Suppressor macrophage (primary cell): ENCODE results near the gene SLC35A5.

ENCODE experiments used
- DNase-seq, 4 experiments: peaks; one replicate each; pipeline ENCODE4 v3.0.0-alpha.2; 2020 to 2022

The SLC35A5 gene

GRCh38 chr3:112627419-112627818 is 65.6 kb downstream of the SLC35A5 start:
- DNase-seq = no peak

GRCh38 chr3:112627919-112628466 is 66.1 kb downstream of the SLC35A5 start:
- no peak for DNase-seq

GRCh38 chr3:112629425-112629824 is 67.6 kb downstream of the SLC35A5 start:
- peak in 3 of 4 experiments; percentile 39 to 50 (median 49) for DNase-seq

GRCh38 chr3:112631257-112631656 is 69.4 kb downstream of the SLC35A5 start:
- DNase-seq = no peak

- no peak for DNase-seq
These were observed 70.8 kb downstream of the SLC35A5 start for GRCh38 chr3:112632596-112632995.

- DNase-seq = peak in 3 of 4 experiments; percentile 21 to 61 (median 54)
These were observed 71.3 kb downstream of the SLC35A5 start for GRCh38 chr3:112633191-112633590.

- DNase-seq = no peak
These were observed 71.9 kb downstream of the SLC35A5 start for GRCh38 chr3:112633757-112634156.

- no peak for DNase-seq
These were observed 73.1 kb downstream of the SLC35A5 start for GRCh38 chr3:112634786-112635541.
